NCI-H2107 treated with DMSO at 0.1 percent for 48 hours (cell line): ENCODE results near the gene UBP1.
A peak's percentile ranks its signal among the peaks of the same experiment; 100 is the strongest.
"Not testable (repeated sequence)": the region's sequence is repeated elsewhere in the genome, so short reads cannot be mapped to it uniquely, and the experiment has no call there.

Experiments used
- DNase-seq: peaks from one replicate; lab custom pipeline; 2025; ENCODE audit not compliant: unreplicated experiment; lab: John Stamatoyannopoulos, UW

The UBP1 gene

DNA sequence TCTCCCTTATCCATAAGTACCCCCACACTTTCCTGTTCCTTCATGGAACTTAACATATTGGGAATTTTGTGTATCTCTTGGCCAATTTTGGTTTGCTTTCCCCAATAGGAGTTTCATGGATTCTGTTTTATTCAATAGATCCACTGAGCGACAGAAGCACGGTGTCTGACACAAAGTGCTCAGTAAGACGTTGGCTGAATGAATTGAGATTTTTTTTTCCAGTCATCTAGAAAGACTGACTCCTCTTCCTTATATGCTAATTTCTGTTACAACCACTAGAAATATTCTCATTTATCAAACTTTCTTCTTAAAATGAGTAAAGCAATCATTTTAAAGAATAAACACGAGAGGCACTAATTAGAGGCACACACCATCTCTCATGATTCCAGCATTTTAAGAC, 48.1 kb downstream of the UBP1 start:
- DNase-seq: no peak

DNA sequence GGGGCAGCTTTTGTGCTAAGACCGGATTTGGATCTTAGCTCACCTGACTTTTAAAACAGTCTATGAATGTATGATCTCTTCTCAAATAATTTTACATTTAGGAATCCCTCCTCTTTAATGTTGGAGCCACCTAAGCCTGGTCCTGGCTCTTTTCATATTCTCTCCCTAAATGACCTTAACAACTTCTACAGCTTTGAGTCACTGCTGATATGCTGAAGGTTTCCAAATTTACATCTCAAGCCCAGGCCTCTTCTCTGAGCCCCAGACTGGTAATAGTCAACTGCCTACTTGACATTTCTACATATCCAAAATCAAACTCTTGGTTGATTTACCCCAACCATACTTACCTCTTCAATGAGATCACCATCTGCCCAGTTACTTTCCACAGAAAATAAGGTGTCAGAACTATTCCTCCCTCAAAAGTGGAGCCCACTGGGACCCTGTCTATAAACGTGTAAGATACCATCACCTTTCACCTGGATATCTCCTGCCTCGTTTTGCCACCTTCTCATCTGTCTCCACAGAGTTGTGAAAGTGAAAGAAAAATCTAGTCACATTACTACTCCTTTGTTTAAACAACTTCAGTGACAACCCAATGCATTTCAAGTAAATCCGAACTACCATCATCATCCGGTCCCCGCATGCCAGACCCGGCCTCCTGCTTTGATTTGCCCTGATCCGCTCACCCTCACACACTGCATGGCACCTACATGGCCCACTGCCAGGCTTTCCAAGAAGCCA, 48.8 kb downstream of the UBP1 start:
- no peak for DNase-seq

DNA sequence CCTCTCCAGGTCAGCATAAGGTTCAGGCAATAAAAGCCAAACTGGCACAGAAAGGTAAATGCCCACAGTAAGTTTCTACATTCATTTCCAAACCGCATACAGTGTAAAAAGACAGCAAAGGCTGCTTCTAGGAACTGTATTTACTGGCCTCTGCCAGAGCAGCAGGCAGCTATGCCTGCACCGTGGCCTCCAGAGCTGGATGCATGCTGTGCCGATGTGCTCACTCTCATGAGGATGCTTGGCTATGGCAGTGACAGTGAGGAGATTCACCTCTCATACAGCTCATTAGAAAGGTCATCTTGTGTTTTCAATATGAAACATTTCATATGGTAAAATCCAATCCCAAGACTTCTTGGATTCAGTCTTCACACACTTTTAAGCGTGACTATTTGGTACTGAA, 50.3 kb downstream of the UBP1 start:
- DNase-seq: no peak

DNA sequence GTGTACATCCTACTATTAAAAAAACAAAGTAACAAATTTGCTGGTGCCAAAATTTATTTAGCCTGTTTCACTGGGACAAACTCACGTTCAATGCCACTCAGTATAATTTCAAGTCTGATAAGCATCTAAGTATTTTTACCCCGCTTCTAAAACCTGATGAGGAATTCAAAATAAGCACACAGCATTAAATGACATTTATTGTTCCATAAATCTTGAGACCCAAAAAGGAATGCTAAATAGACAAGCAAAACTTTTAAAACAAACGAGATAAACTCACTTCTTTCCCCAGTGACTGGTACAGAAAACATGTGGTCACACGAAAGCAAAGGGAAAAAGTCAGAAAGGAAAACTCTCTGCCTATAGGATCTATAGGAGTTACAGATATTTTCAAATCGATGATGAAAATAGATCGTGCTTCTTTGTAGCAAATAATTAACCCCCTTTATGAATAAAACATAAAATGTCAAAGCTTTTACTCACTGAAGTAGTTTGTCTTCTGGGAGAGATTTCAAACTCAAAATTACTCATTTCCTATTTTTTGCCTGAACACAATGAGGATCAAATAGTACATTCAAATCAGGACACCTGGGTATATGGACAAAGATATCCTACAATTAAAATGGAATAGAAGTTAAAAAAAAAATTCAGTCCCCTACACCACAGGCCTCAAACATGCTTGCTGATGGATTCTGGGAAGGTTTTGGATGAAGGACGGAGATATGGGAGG, 51.7 kb downstream of the UBP1 start:
- no peak for DNase-seq

DNA sequence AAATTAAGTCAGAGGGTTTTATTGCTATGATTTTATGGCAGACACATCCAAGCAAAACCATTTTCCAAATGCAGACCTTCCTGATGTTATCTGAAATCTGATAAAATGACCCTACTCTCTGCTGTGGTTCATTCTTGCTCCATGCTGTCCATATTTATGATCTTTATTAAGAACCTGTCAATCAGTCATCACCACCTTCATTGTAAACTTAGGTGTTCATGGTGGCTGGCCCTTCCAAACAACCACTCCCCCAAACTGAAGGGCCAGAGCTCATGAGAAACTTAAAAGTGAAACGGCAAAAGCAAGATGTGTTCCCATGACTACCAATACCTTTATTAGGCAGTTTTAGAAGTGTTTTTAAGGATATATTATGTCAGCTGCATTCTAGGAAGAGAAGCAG, 53.6 kb downstream of the UBP1 start:
- no peak for DNase-seq

DNA sequence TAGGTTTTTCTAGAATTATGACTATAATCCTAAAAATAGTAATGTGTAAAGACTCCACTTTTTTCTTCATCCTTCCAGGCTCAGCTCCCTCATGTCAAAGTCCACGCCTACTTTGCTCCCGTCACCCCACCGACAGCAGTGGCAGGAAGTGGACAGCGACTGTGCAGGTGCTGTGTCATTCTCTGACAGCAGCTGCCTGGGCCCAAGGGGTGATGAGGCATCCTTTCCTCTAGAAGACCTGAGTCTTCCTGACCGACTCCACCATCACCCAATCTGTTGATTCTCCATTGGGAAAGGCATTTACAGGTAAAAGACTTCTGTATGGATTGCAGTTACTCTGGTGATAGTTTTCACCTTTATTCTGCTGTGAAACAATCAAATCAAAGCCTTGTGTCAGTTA, 54.8 kb downstream of the UBP1 start:
- no peak for DNase-seq

DNA sequence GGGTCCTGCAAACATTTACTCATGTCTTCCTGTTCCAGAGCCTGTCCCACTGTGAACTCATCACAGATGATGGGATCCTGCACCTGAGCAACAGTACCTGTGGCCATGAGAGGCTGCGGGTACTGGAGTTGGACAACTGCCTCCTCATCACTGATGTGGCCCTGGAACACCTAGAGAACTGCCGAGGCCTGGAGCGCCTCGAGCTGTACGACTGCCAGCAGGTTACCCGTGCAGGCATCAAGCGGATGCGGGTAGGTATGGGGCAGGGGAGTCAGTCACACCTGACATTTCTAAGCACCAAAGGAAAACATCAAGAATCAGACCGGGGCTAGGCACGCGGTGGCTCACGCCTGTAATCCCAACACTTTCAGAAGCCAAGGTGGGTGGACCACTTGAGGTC, 56.3 kb downstream of the UBP1 start:
- DNase-seq: no peak

DNA sequence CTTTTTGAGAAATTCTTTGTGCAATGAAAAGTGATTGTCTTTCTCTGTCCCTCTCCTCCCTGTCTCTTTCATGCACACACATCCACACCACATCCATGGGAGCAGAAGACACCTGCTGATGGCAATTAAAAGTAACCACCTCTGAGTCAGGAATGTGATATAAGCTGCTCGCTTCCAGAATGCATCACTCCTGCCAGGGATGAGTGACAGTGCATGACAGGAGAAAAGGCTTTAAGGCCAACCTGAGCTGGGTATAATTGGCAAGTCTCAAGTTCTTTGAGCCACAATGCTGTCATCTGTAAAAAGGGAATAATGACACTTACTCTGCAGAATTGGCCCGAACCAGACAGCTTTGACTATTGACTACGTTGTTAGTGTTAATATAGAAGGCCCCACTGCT, 59.6 kb downstream of the UBP1 start:
- no peak for DNase-seq

DNA sequence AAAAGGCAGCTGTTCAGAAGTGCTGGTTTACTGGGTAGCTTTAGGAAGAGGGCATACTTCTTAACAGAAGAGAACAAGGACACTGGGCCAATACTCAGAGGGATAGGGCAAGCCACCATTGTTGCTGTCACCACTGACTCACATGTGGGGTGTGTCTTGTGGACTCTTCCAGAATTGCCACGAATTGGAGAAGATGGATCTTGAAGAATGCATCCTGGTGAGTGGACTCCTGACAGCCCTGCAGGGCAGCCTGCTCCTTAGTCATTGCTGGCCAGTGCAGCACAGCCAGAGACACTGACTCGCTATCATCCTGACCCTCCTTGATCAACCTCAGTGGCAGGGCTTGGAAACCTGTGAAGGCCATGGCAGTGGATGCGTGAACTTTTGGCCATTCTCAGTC, 62.3 kb downstream of the UBP1 start:
- DNase-seq: no peak

DNA sequence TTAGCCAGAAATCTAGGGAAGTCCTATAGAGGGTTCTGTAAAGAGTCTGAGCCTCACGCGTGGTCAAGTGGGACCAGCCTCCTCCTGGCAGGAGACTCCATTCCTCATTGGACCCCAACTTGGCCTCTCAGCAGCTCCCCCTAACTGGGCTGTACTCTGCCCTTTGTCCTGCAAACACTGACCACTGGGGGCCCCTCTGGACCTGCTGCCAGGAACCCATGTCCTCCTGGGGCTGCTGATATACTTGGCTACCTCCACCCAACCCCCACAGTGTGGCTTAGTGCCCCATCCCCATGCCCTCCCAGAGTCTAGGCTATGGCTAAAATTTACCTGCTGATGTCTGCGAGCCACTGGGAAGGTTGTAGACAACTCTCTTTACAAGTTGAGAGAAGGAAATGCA, 62.7 kb downstream of the UBP1 start:
- DNase-seq: no peak

DNA sequence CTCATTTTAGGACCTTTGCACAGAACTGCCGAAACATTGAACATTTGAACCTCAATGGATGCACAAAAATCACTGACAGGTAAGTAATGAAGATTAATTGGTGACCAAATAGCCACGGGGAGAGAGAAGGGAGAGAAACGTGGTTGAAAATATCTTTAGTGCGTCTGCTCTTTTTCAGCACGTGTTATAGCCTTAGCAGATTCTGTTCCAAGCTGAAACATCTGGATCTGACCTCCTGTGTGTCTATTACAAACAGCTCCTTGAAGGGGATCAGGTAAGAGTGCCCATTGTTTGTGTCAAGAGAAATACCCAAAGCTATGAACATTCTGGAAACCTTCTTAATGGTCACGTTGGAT, 67.1 kb downstream of the UBP1 start:
- DNase-seq: no peak

DNA sequence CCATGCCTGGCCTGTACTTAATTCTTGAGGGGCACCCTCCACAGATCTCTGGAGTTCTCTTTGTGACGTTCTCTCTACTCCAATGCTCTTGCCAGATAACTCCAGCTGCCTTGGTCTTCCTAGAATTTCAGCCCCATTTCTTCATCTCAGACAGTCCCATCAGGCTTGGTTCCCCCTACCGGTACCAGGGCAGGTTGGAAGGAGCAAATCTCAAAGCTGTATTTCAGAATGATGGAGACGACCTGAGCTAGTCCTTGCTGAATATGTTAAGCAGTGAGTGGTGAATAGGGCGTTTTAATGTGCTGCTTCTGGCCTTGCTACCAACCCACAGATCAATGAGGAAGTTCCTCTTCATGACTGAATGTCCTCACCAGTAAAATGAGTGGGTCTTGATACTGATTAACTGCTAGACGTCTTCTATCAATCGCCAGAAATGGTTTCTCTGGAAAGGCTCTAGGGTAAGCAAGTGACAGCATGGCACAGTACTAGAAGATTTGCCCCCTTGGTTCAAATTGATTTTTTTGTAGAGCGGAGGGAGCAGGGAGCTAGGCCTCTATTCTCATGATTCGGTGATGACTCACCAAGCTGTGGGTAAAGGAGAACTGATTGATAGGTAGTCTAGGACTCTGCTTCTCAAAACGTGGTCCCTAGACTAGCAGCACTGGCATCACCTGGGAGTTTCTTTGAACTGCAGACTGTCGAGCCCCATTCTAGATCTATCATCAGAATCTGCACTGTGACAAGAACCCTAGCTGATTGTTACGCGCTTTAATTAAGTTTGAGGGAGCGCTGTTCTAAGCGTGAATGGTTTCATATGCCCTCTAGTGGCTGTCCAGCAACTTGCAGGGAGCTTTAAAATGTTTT, 67.8 kb downstream of the UBP1 start:
- DNase-seq: peak; percentile 2

DNA sequence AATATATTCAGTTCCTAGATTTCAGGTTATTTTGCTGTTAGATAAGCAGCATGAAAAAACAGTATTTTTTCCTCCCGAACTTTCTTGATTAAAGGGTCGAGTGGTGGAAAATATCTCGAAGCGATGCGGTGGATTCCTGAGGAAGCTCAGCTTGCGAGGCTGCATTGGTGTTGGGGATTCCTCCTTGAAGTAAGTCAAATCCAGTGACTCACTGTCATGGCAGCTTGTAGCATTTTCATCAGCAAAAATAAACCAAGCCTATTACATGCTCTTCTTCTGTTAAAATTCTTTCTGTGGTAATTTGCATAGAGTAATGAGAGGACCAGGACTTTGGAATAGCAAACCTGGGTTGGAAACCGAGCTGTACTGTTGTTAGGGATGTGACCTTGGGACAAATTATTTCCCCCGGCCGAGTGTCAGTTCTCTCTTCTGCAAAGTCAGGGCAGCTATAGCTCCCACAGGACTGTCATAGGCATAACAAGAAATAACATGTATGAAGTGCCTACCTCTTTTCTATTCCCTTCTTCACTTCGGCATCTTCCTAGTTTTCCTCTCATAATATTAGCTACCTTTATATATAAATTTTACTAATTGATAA, 75.6 kb downstream of the UBP1 start:
- no peak for DNase-seq

DNA sequence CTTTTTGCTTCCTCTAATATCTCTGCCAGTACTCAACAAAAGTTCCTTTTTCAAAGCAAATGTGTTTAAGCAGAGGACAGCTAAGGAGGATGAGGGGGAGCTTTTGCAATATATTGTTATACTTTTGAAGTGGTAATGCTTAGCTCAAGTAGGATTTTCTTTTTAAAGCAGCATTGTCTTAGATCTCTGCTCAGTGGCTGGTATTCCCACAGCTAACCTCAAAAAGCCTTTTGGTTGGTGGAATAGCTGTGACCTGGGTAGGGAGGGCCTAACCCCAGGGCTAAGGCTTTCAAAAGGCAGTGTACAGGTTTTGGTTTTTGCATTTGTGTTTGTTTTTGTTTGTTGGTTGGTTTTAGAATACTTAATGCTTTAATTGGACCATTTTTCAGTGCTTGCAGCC, 76.1 kb downstream of the UBP1 start:
- no peak for DNase-seq

DNA sequence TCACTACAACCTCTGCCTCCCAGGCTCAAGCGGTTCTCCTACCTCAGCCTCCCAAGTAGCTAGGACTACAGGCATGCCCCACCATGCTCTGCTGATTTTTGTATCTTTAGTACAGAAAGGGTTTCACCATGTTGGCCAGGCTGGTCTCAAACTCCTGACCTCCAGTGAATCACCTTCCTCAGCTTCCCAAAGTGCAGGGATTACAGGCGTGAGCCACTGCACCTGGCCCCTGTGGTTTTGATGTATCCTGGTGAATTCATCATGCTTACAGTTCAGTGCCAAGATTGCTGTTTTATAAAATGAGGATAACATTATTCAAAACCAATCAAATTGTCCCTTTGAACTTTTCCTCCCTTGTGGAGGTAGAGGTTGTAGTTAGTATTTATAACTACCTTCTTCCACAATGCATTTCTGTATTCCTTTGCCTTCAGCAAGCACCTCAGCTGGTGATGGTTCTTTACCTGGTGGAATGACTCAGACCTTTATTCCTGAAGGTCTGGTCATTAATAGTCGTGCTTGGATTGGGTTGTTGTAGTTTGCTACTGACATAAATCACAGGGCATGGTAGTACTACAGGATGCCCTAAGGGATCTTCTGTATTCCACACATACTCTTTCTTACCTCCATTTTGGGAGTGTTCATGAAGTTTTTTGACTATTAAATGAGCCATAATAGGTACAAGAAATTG, 76.9 kb downstream of the UBP1 start:
- no peak for DNase-seq

DNA sequence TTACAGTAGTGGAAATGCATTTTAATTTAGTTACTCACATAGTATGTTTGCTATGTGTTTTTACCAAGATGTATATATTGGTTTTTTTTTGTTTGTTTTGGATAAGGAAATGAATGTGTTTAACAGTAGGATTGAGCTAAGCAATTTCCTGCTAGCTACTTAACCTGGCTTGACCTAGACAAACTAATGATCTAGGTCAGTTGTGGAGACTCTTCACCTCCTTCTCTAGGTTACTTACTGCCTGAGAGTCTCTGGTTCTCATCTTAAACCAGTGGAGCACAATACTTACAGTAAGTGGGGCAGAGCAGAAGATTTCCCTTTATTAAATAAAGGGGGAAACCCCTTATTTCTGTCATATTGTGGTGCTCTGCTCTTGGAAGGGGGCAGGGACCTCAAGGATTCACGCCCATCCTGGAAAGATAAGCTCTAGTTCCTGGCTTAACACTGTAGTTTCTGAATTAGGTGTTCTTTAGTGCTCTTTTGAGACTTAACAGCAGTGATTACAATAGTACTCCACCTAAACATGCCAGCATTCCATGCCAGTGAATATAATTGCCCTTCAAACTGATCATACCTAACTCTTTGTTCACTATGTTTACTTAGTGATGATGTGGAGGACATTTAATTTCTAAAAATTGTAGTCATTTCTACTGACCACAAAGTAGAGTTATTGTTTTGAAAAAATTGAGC, 79.9 kb downstream of the UBP1 start:
- DNase-seq: no peak

DNA sequence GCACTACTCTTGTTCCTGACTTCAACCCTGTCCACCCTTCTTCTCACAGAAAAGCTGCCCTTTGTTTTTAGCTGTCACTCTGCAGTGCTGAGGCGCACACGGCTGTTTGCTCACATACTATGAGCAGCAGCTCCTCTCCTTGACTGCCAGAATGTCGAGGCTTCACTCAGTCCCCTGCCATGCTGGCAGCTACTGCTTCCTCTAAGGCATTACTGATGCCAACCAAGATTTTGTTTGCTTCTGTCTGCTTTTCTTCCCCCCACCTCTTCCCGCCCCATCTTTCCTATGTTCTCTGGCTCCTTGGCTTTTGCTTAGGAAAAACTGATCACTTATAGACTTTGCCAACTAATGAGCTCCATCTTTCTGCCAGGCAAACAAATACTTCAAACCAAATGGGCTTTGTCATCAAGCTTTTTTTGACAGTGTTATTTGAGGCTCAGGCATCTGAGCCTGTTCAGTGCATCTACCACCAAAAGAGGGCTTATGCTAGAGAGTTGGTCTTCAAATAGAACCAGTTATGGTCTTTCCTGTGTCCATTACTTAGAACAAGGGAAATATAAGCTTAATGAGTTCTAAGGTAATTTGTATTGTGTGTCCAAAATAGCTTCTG, 81.9 kb downstream of the UBP1 start:
- DNase-seq: no peak

DNA sequence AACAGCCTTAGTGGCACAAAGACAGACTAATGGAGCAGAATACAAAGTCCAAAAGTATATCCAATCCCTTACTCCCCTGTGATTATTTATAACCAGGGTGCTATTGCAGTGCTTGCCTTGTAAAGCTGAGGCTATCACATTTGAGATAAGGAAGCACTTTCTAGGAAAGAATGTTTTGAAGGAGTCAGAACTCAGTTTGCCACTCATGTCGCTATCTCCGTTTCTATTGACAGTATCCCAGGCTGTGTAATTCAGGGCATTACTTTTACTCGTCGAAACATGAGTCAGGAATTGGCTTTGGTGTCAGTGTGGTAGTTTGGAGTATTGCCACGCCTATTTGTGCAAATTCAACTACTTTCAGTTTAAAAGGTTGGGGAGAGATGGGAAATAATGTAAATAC, 84.6 kb downstream of the UBP1 start:
- DNase-seq: no peak

DNA sequence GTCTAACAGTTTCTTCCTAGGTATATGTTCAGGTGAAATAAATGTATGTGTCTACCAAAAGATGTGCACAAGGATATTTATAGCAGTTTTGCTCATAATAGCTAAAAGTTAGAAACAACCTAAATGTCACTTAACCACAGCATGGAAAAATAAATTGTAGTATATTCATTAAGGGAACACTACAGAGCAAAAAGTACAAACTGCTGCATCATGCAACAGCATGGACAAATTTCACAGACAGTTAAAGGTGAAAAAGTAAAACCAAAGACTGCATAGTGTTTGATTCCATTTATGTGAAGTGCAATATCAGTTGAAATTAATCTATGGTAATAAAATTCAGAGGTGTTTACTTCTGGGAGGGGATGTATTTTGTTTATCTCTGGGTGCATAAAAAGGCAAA, 100.4 kb downstream of the UBP1 start:
- no peak for DNase-seq

DNA sequence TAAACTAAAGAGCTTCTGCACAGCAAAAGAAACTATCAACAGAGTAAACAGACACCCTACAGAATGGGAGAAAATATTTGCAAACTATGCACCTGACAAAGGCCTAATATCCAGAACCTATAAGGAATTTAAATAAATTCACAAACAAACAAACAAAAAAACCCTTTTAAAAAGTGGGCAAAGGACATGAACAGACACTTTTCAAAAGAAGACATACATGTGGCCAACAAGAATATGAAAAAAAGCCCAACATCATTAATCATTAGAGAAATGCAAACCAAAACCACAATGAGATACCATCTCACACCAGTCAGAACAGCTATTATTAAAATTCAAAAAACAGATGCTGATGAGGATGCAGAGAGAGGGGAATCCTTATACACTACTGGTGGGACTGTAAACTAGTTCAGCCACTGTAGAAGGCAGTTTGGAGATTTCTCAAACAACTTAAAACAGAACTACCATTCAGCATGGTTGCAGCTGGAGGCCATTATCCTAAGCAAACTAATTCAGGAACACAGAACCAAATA, 101.2 kb downstream of the UBP1 start:
- not testable (repeated sequence) for DNase-seq
